ENCODE data around the gene CSTPP1.

CSTPP1 gene

GRCh38 chr11:46899501-46900025, 37.0 kb upstream of the CSTPP1 start:
- Histone ChIP-seq H2BK5ac (ENCODE audit: low read depth, low read length, poor library complexity) (no peak overlapping the region), H2BK120ac (ENCODE audit: insufficient read depth, low read length, poor library complexity) (no peak overlapping the region), H2BK12ac (ENCODE audit: low read length) (peak overlapping the region; percentile 52), H3K14ac (ENCODE audit: low read length) (peak overlapping the region; percentile 20), H3K4me1 (ENCODE audit: control insufficient read depth in 1 of 2, insufficient read depth in 2 of 2, low read length in 2 of 2) (peaks cover 24 to 32% of the 10 kb centered on the region in 2 experiments), H3K4ac (ENCODE audit: low read depth, low read length) (no peak overlapping the region), H2AFZ (ENCODE audit: insufficient read depth, low read length, poor library complexity) (no peak overlapping the region), H3K36me3 (ENCODE audit: control insufficient read depth in 1 of 2, insufficient read depth in 2 of 2, low read length in 2 of 2) (peaks cover 12 to 14% of the 10 kb centered on the region in 2 experiments), H3K27ac (ENCODE audit: low read depth, low read length) (no peak overlapping the region), H2AK5ac (ENCODE audit: low read length) (peak overlapping the region; percentile 27), H3K4me2 (ENCODE audit: low read length) (no peak overlapping the region), H3K79me1 (ENCODE audit: low read length) (peaks cover 12% of the 10 kb centered on the region), H3K9me3 (ENCODE audit: insufficient read depth, low read depth, low read length) (peaks cover 4% of the 10 kb centered on the region), H3K18ac (ENCODE audit: low read length) (peak overlapping the region; percentile 16), H4K8ac (ENCODE audit: low read depth, low read length) (no peak overlapping the region), H3K9ac (ENCODE audit: low read length) (peak overlapping the region; percentile 49), H4K12ac (ENCODE audit: low read depth, low read length) (no peak overlapping the region), H3K4me3 (ENCODE audit: low read depth, low read length) (no peak overlapping the region), H3K27me3 (ENCODE audit: insufficient read depth, low read length) (no peaks in the 10 kb centered on the region), H3K79me2 (ENCODE audit: control insufficient read depth, insufficient read depth, low read length, poor library complexity) (no peaks in the 10 kb centered on the region), H3K23ac (ENCODE audit: low read length) (no peak overlapping the region), H4K91ac (ENCODE audit: low read depth, low read length) (no peak overlapping the region)
- DNase-seq = no peak
- no CpG with 5 or more reads among the region's 13 CpGs for WGBS (ENCODE audit: extremely low coverage, insufficient coverage, insufficient read length)

- H2AFZ ChIP-seq (ENCODE audit: insufficient read depth, low read length, poor library complexity) = no peak overlapping the region
- H3K18ac ChIP-seq (ENCODE audit: low read length) = no peak overlapping the region
- H2BK120ac ChIP-seq (ENCODE audit: insufficient read depth, low read length, poor library complexity) = no peak overlapping the region
- H3K36me3 ChIP-seq (ENCODE audit: control insufficient read depth in 1 of 2, insufficient read depth in 2 of 2, low read length in 2 of 2) = peaks cover 7 to 10% of the 10 kb centered on the region in 2 experiments
- peak; percentile 53 to 65 for DNase-seq
- peaks cover 4% of the 10 kb centered on the region for H3K9me3 ChIP-seq (ENCODE audit: insufficient read depth, low read depth, low read length)
- H3K79me1 ChIP-seq (ENCODE audit: low read length) = peaks cover 12% of the 10 kb centered on the region
- H3K14ac ChIP-seq (ENCODE audit: low read length) = no peak overlapping the region
- no peaks in the 10 kb centered on the region for H3K27me3 ChIP-seq (ENCODE audit: insufficient read depth, low read length)
- no peak overlapping the region for H3K9ac ChIP-seq (ENCODE audit: low read length)
- WGBS (ENCODE audit: extremely low coverage, insufficient coverage, insufficient read length) = no CpG with 5 or more reads among the region's 13 CpGs
- H3K4me3 ChIP-seq (ENCODE audit: low read depth, low read length) = no peak overlapping the region
- no peak overlapping the region for H3K4ac ChIP-seq (ENCODE audit: low read depth, low read length)
- H4K12ac ChIP-seq (ENCODE audit: low read depth, low read length) = no peak overlapping the region
- H2AK5ac ChIP-seq (ENCODE audit: low read length) = no peak overlapping the region
- H4K91ac ChIP-seq (ENCODE audit: low read depth, low read length) = no peak overlapping the region
- no peaks in the 10 kb centered on the region for H3K79me2 ChIP-seq (ENCODE audit: control insufficient read depth, insufficient read depth, low read length, poor library complexity)
- H3K27ac ChIP-seq (ENCODE audit: low read depth, low read length) = no peak overlapping the region
- no peak overlapping the region for H3K4me2 ChIP-seq (ENCODE audit: low read length)
- H4K8ac ChIP-seq (ENCODE audit: low read depth, low read length) = no peak overlapping the region
- H3K4me1 ChIP-seq (ENCODE audit: control insufficient read depth in 1 of 2, insufficient read depth in 2 of 2, low read length in 2 of 2) = peaks cover 24 to 32% of the 10 kb centered on the region in 2 experiments
- H2BK5ac ChIP-seq (ENCODE audit: low read depth, low read length, poor library complexity) = no peak overlapping the region
- no peak overlapping the region for H3K23ac ChIP-seq (ENCODE audit: low read length)
- no peak overlapping the region for H2BK12ac ChIP-seq (ENCODE audit: low read length)
Observed at GRCh38 chr11:46900091-46900746, 36.3 kb upstream of the CSTPP1 start.

- H3K9ac ChIP-seq (ENCODE audit: low read length) = no peak overlapping the region
- DNase-seq = peak in 1 of 2 donors; percentile 28
Observed at GRCh38 chr11:46901156-46901555, 35.4 kb upstream of the CSTPP1 start.

GRCh38 chr11:46902694-46903093, 33.9 kb upstream of the CSTPP1 start:
- Histone ChIP-seq H3K14ac (ENCODE audit: low read length) (no peak overlapping the region), H3K79me2 (ENCODE audit: control insufficient read depth, insufficient read depth, low read length, poor library complexity) (no peaks in the 10 kb centered on the region), H2BK120ac (ENCODE audit: insufficient read depth, low read length, poor library complexity) (no peak overlapping the region), H2AFZ (ENCODE audit: insufficient read depth, low read length, poor library complexity) (no peak overlapping the region), H4K8ac (ENCODE audit: low read depth, low read length) (no peak overlapping the region), H4K91ac (ENCODE audit: low read depth, low read length) (no peak overlapping the region), H3K9me3 (ENCODE audit: insufficient read depth, low read depth, low read length) (peaks cover 3% of the 10 kb centered on the region), H3K27ac (ENCODE audit: low read depth, low read length) (no peak overlapping the region), H3K18ac (ENCODE audit: low read length) (no peak overlapping the region), H3K4me2 (ENCODE audit: low read length) (no peak overlapping the region), H3K4me3 (ENCODE audit: low read depth, low read length) (no peak overlapping the region), H3K4ac (ENCODE audit: low read depth, low read length) (no peak overlapping the region), H3K79me1 (ENCODE audit: low read length) (peaks cover 4% of the 10 kb centered on the region), H3K36me3 (ENCODE audit: control insufficient read depth in 1 of 2, insufficient read depth in 2 of 2, low read length in 2 of 2) (peaks cover 0 to 3% of the 10 kb centered on the region in 2 experiments), H3K4me1 (ENCODE audit: control insufficient read depth in 1 of 2, insufficient read depth in 2 of 2, low read length in 2 of 2) (peaks cover 19 to 24% of the 10 kb centered on the region in 2 experiments), H2BK12ac (ENCODE audit: low read length) (no peak overlapping the region), H4K12ac (ENCODE audit: low read depth, low read length) (no peak overlapping the region), H3K23ac (ENCODE audit: low read length) (no peak overlapping the region), H3K9ac (ENCODE audit: low read length) (no peak overlapping the region), H2AK5ac (ENCODE audit: low read length) (no peak overlapping the region), H2BK5ac (ENCODE audit: low read depth, low read length, poor library complexity) (no peak overlapping the region), H3K27me3 (ENCODE audit: insufficient read depth, low read length) (no peaks in the 10 kb centered on the region)
- DNase-seq = no peak
- WGBS (ENCODE audit: extremely low coverage, insufficient coverage, insufficient read length) = no CpG with 5 or more reads among the region's 6 CpGs

More at GRCh38 chr11:46901156-46901555, 35.4 kb upstream of the CSTPP1 start:
- H3K23ac ChIP-seq (ENCODE audit: low read length) = no peak overlapping the region
- peaks cover 0 to 3% of the 10 kb centered on the region in 2 experiments for H3K36me3 ChIP-seq (ENCODE audit: control insufficient read depth in 1 of 2, insufficient read depth in 2 of 2, low read length in 2 of 2)
- H2AK5ac ChIP-seq (ENCODE audit: low read length) = no peak overlapping the region
- no peak overlapping the region for H4K8ac ChIP-seq (ENCODE audit: low read depth, low read length)
- no CpG with 5 or more reads among the region's 3 CpGs for WGBS (ENCODE audit: extremely low coverage, insufficient coverage, insufficient read length)
- no peaks in the 10 kb centered on the region for H3K27me3 ChIP-seq (ENCODE audit: insufficient read depth, low read length)
- no peak overlapping the region for H4K12ac ChIP-seq (ENCODE audit: low read depth, low read length)
- H3K18ac ChIP-seq (ENCODE audit: low read length) = no peak overlapping the region
- H2BK120ac ChIP-seq (ENCODE audit: insufficient read depth, low read length, poor library complexity) = no peak overlapping the region
- no peak overlapping the region for H3K4ac ChIP-seq (ENCODE audit: low read depth, low read length)
- no peak overlapping the region for H2BK12ac ChIP-seq (ENCODE audit: low read length)
- H3K79me1 ChIP-seq (ENCODE audit: low read length) = peaks cover 6% of the 10 kb centered on the region
- no peak overlapping the region for H3K4me2 ChIP-seq (ENCODE audit: low read length)
- H3K14ac ChIP-seq (ENCODE audit: low read length) = no peak overlapping the region
- H2BK5ac ChIP-seq (ENCODE audit: low read depth, low read length, poor library complexity) = no peak overlapping the region
- H3K9me3 ChIP-seq (ENCODE audit: insufficient read depth, low read depth, low read length) = peaks cover 3% of the 10 kb centered on the region
- H2AFZ ChIP-seq (ENCODE audit: insufficient read depth, low read length, poor library complexity) = no peak overlapping the region
- no peak overlapping the region for H4K91ac ChIP-seq (ENCODE audit: low read depth, low read length)
- H3K4me3 ChIP-seq (ENCODE audit: low read depth, low read length) = no peak overlapping the region
- no peaks in the 10 kb centered on the region for H3K79me2 ChIP-seq (ENCODE audit: control insufficient read depth, insufficient read depth, low read length, poor library complexity)
- peaks cover 21 to 27% of the 10 kb centered on the region in 2 experiments for H3K4me1 ChIP-seq (ENCODE audit: control insufficient read depth in 1 of 2, insufficient read depth in 2 of 2, low read length in 2 of 2)
- no peak overlapping the region for H3K27ac ChIP-seq (ENCODE audit: low read depth, low read length)
